DMS79 (cell line): Measurements from ENCODE around the gene KCNJ12.
"Not testable (repeated sequence)": the region's sequence is repeated elsewhere in the genome, so short reads cannot be mapped to it uniquely, and the experiment has no call there.

Experiments used
- DNase-seq: peaks from one replicate; lab custom pipeline; 2025; lab: John Stamatoyannopoulos, UW

The KCNJ12 gene

GRCh38 chr17:21349358-21350050, 26.7 kb upstream of the KCNJ12 start:
- not testable (repeated sequence) for DNase-seq

- DNase-seq: not testable (repeated sequence)
These were observed 25.7 kb upstream of the KCNJ12 start for GRCh38 chr17:21350495-21350894.

DNA sequence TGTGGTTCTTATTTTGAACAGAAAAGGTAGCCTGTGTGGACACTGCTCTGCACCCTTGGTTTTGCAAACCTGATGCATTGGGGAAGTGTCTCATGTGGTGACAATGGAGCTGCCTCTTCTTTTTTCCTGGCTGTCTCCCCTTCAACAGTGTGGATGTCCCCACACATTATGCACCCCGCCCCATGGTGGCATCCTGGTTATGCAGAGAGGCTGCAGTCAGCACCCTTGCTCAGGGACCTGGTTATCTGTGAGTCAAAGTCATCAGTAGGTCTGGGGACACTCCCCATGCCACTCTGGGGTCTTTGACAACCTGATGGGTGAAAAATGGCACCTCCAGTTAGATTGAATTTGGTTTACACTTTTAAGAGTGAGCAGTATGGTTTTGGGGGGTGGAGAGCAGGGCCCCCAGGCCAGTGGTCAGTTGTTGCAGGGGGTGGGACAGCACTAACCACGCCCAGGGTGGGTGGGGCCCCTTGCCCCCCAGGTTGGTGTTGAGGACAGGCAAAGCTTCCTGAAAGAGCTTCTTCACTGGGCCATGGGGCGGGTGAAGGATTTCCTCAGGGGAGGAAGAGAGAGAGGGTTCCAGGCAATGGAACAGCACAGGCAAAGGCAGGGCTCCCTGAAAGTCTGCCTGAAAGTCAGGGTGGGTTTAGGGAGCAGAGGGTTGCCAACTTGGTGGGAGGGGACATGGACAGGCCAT, 24.6 kb upstream of the KCNJ12 start:
- DNase-seq: no peak

DNA sequence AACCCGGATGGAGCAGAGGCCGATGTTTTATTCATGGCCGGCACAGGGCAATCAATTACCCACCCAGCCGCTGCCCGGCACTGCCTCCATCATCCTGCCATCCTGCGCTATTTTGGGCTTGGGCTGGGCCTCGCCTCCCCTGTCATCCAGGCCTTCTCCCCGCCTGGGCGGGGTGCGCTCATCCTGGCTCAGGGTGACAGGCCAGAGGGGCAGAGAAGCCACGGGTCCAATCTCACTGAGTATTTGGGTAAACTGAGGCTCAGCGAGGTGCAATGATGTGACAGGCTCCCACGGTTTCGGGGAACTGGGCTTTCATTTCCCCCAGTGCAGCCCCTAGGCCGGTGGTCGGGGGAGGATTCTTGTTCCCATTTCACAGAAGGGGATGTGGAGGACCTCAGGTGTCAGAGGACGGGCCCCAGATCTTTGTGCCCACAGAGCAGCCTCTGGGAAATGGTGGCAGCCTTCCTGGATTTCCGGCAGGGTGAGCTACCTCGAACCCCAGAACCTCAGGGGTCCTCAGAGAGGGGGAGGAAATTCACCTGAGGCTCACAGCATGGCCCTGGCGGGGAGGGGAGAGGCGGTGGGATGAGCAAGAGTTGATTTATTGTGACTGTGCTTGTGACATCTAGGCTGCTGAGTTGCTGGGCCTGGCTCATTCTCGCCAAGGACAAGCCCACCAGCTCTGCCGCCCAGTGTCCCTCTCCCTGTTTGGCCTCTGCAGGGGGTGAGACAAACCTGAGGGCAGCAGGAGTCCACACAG, 23.8 kb upstream of the KCNJ12 start:
- DNase-seq: no peak

- no peak for DNase-seq
These were observed 23.2 kb upstream of the KCNJ12 start for GRCh38 chr17:21352981-21353265.

DNA sequence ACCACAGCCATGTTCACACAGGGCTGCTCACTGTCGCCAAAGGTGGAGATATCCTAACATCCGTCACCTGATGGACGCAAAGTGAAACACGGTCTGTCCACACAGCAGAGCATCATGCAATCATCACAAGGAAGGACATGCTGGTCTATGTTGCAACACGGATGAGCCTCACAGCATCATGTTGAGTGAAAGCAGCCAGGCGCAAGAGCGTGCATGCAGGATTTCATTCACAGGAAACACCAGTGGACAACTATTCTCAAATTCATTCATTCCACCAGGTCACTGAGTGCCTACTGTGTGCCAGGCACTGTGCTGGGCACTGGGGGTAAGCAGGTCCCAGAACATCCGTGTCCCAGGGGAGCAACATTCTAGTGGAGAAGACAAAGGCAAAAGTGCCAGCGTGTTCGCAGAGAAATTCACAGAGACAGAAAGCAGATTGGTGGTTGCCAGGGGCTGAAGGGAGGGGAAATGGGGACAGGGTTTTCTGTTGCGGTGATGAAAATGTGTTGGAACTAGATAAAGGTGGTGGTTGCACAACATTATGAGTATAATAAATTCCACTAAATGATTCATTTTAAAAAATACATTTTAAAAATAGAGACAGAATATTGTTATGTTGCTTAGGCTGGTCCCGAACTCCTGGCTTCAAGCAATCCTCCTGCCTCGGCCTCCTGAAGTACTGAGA, 22.7 kb upstream of the KCNJ12 start:
- no peak for DNase-seq

DNA sequence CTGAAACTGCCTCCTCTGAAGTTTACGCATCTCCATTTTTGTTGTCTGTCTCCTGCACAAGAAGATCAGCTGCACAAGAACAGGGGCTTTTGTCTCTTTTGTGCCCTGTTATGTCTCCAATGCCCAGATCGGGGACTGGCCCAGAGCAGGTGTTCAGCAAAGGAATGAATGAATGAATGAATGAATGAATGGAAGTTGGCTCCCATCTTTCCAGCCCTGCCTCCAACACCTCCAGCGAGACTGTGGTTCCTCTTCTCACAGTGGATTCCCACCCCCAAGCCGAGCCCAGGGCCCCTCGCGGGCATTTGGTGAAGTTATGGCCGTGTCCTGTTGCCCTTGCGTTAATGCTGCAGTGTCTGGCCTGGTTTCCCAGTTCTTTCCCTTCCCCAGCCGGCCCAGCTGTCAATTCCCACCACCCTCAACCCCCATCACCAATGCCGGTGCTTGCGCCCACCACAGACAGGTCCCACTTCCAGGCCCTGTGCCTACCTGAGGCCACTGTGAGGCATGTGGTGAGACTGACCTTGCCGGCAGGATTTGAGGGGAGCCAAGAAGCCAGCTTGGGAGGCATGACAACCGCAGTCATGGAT, 21.3 kb upstream of the KCNJ12 start:
- DNase-seq: no peak

DNA sequence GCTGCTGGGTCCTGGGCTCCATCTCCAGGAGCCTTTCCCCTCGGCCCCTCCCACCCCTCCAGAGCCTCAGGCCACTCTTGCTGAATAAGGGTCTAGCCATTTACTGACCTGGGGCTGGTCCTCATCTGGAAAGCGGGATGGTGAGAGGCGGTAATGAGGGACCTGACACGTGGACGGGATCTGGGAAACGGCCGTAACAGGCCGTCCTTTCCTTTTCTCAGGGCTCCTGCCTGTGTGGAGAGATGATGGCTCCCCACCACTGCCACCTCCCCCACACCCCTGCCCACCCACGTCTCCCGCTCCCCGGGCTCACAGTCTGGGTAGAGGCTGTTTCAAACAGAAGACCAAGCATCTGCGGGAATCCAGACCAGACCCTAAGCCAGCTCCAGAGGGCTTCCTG, 20.6 kb upstream of the KCNJ12 start:
- DNase-seq: no peak

- DNase-seq: no peak
These were observed 19.5 kb upstream of the KCNJ12 start for GRCh38 chr17:21356537-21357127.

DNA sequence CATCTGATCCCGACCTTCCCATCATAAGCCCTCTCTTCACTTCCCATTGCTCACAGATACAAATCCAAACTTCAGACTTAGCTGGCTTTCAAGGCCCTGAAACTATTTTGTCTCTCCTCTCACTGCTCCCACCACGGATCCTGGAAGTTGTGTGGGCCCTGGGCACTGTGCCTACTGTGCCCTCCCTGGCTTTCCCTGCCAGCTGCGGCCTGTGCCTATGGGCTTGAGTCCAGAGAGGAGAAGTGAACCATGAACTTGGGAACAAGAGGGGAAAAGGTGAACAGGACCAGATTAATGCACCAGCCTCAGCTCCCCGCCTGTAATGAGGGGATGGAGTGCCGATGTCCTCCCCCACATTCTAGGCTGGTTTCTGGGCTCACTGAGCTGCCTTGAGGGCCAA, 18.9 kb upstream of the KCNJ12 start:
- no peak for DNase-seq

GRCh38 chr17:21357696-21358656, 18.2 kb upstream of the KCNJ12 start:
- no peak for DNase-seq

DNA sequence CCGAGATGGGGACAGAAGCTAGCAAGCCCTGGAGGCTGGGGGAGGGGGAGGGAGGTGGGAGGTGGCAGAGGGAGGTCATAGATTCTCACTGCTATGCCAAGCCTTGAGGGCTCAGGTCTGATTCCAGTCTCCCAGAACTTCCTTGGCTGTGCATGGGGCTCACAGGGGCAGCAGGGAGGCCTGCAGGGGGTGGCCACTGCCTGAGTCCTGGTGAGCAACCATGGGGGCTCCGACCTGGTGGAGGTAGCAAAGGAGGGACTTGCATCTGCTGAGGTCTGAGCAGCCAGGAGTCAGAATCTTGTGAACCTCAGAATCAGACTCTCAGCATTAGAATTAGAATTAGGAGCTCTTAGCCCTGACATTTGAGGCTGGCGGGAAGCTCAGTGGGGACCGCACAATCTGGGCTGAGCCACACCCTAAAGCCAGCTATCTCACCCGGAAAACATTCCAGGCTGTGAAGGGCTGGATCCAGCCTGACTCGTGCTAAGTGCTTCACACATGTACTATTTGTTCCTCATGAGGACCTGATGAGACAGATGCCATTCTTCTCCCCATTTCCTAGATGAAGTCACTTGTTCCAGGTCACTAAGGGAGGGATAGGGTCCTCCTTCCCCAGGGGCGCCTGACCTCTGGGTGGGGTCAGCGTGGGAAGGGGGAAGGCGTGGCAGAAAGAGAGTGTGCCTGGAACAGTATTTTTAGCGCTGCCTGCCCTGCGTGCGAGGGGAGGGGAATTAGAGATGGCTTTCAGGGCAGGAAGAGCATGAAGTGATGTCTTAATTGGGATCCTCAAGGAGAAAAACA, 17.3 kb upstream of the KCNJ12 start:
- DNase-seq: no peak

- DNase-seq: no peak
These were observed 16.7 kb upstream of the KCNJ12 start for GRCh38 chr17:21359483-21359840.

GRCh38 chr17:21360048-21360447, 16.1 kb upstream of the KCNJ12 start:
- no peak for DNase-seq

DNA sequence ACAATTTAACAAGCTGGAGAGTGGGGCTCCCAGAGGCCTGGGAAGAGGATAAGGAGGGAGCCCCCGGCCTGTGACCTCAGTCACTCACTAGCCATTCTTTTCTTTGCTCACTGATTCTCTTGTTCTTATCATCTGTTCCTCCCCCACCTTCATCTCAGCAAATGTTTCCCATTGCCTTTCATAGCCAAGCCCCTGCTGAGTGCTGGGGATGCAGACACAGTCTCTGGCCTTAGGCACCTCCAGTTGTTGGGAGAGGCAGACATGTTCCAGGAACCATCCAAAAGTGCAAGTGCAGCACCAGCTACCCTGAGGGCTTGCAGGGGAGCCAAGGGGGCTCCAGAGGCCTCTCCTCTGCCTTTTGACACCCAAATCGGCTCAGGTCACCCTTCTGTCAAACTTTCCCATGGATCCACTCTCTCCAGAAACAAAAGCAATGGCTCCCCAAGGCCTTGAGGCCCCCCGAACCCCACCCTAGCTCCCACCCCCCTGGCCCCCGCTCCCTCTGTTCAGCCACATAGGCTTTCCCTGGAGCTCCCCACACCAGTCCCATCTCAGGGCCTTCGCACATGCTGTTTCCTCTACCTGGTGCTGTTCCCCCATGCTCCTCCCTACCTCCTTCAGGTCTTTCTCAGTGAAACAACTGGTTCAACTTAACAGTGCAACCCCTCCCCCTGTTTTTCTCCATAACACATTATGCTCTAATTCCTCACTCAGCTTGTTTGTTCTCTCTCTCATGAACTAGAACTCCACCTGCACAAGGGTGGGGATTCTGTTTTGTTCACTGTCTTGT, 14.9 kb upstream of the KCNJ12 start:
- DNase-seq: no peak

DNA sequence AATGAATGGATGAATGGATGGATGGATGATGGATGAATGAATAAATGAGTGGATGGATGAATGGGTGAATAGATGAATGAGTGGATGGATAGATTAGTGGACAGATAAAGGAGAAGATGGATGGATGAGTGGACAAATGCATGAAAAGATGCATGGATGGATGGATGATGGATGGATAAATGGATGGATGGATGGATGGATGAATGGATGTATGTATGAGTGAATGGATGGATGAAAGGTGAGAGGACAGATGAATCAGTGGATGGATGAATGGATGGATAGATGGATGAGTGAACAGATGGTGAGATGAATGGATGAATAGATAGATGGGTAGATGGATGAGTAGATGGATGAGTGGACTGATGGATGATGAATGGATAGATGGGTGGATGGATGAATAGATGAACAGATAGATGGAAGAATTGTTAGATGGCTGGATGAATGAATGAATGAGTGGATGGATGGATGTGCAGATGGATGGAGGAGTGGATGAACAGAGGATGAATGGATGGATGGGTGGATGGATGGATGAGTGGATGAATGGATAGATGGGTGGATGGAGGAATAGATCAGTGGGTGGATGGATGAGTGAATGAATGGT, 13.7 kb upstream of the KCNJ12 start:
- no peak for DNase-seq

GRCh38 chr17:21363776-21364642, 12.1 kb upstream of the KCNJ12 start:
- DNase-seq: no peak

DNA sequence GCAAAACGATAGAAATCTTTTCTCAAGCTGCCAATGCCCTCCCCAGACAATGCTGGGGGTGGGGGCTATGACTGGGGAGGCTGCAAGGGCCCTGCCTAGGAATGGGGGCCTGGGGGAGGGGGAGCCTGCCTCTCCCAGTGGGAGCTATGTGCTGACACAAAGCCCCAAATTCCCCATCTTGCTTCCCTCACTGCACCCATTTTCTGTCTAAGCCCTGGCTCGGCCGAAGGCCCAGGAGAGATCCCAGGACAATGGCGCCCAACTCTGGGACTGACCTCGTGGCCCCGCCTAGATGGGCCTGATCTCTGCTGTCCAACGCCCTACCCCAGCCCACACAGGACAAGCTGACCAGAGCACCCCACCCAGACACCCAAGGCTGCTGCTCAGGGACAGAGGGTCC, 11.1 kb upstream of the KCNJ12 start:
- DNase-seq: no peak
